ENCODE measurements around the gene COX10.
"Not testable (repeated sequence)": the region's sequence is repeated elsewhere in the genome, so short reads cannot be mapped to it uniquely, and the experiment has no call there.

The COX10 gene

GRCh38 chr17:14204546-14204945, 135.2 kb downstream of the COX10 start:
- DNase-seq (ENCODE audit: low read depth in 2 of 2): no peak

GRCh38 chr17:14205380-14205779, 136.1 kb downstream of the COX10 start:
- no peak for DNase-seq (ENCODE audit: low read depth in 2 of 2)

- peak in 1 of 2 donors; percentile 39 for DNase-seq (ENCODE audit: low read depth in 2 of 2)
These were observed 136.7 kb downstream of the COX10 start for GRCh38 chr17:14205992-14206461.

- DNase-seq (ENCODE audit: low read depth in 2 of 2): no peak
These were observed 137.6 kb downstream of the COX10 start for GRCh38 chr17:14206891-14207290.

GRCh38 chr17:14207791-14208190, 138.5 kb downstream of the COX10 start:
- no peak for DNase-seq (ENCODE audit: low read depth in 2 of 2)

- DNase-seq (ENCODE audit: low read depth in 2 of 2): no peak
These were observed 139.9 kb downstream of the COX10 start for GRCh38 chr17:14209215-14209614.

- no peak for DNase-seq (ENCODE audit: low read depth in 2 of 2)
These were observed 141.9 kb downstream of the COX10 start for GRCh38 chr17:14211246-14211645.

- DNase-seq (ENCODE audit: low read depth in 2 of 2): no peak
These were observed 142.5 kb downstream of the COX10 start for GRCh38 chr17:14211801-14212200.

GRCh38 chr17:14212401-14212800, 143.1 kb downstream of the COX10 start:
- no peak for DNase-seq (ENCODE audit: low read depth in 2 of 2)

GRCh38 chr17:14214271-14214670, 145.0 kb downstream of the COX10 start:
- no peak for DNase-seq (ENCODE audit: low read depth in 2 of 2)

- DNase-seq (ENCODE audit: low read depth in 2 of 2): no peak
These were observed 153.3 kb downstream of the COX10 start for GRCh38 chr17:14222611-14223010.

- DNase-seq (ENCODE audit: low read depth in 2 of 2): no peak
These were observed 156.1 kb downstream of the COX10 start for GRCh38 chr17:14225254-14225980.

- DNase-seq (ENCODE audit: low read depth in 2 of 2): no peak
These were observed 157.7 kb downstream of the COX10 start for GRCh38 chr17:14227052-14227451.

GRCh38 chr17:14228903-14229302, 159.6 kb downstream of the COX10 start:
- no peak for DNase-seq (ENCODE audit: low read depth in 2 of 2)

GRCh38 chr17:14231187-14231586, 161.9 kb downstream of the COX10 start:
- DNase-seq (ENCODE audit: low read depth in 2 of 2): not testable (repeated sequence)

- DNase-seq (ENCODE audit: low read depth in 2 of 2): not testable (repeated sequence)
These were observed 165.7 kb downstream of the COX10 start for GRCh38 chr17:14235047-14235446.

- DNase-seq (ENCODE audit: low read depth in 2 of 2): not testable (repeated sequence)
These were observed 166.7 kb downstream of the COX10 start for GRCh38 chr17:14236032-14236431.

GRCh38 chr17:14236762-14237161, 167.5 kb downstream of the COX10 start, which contains the start of gene CDRT15:
Gene CDRT15 (minus strand): TSS chr17:14236862. CDS start chr17:14236833, 29 bp downstream.
- not testable (repeated sequence) for DNase-seq (ENCODE audit: low read depth in 2 of 2)

- not testable (repeated sequence) for DNase-seq (ENCODE audit: low read depth in 2 of 2)
These were observed 170.0 kb downstream of the COX10 start for GRCh38 chr17:14239271-14239670.

GRCh38 chr17:14245002-14245401, 175.7 kb downstream of the COX10 start:
- DNase-seq (ENCODE audit: low read depth in 2 of 2): no peak

- no peak for DNase-seq (ENCODE audit: low read depth in 2 of 2)
These were observed 176.3 kb downstream of the COX10 start for GRCh38 chr17:14245629-14246028.

All from stimulated activated CD4-positive, alpha-beta T cell treated with anti-CD3 and anti-CD28 coated beads, Interleukin-1b, Interleukin-23, amount 100 ng/mL, for 1 hour (primary cell).